Pancreas (tissue), 10 donors: Measurements from ENCODE around the gene FAM170B. TPM values are rescaled to one million over a fixed set of nuclear protein-coding genes. Genes with fewer than 3 reads are reported as not detected.

Experiments
- ATAC-seq, 4 donors: fragments of 200-7000 bp; cut with Tn5 transposase; one replicate each; pipeline versions ENCODE4 v1.8.0 to v1.9.1; 2020; ENCODE audit warnings: mild to moderate bottlenecking in 4 of 4, moderate library complexity in 4 of 4
- DNase-seq, 6 donors: peaks; one replicate each; pipeline ENCODE4 v3.0.0-alpha.2; 2020
- FAIRE-seq: peaks from 2 replicates; lab custom pipeline; 2012; peaks lifted over from hg19 to GRCh38; lab: Jason Lieb, UNC
- H3K27ac ChIP-seq, 4 donors: fragments of 200-600 bp; sonication (generic); 1 replicate in 3 of 4; 2 replicates in 1 of 4; pipeline versions ENCODE4 v1.5.0 to v1.8.0; 2020
- H3K27me3 ChIP-seq, 4 donors: fragments of 200-600 bp; one replicate each; pipeline ENCODE4 v1.8.0; 2021
- H3K36me3 ChIP-seq, 3 donors: fragments of 200-600 bp; sonication (generic) in 1 of 3; one replicate each; pipeline versions ENCODE4 v1.5.0 to v1.8.0; 2020 to 2021
- H3K4me1 ChIP-seq, 3 donors: fragments of 200-600 bp; one replicate each; pipeline ENCODE4 v1.8.0; 2021
- H3K4me3 ChIP-seq, 4 donors: fragments of 200-600 bp; sonication (generic) in 2 of 4; one replicate each; pipeline versions ENCODE4 v1.5.0 to v1.8.0; 2020 to 2021
- H3K9me3 ChIP-seq, 4 donors: fragments of 200-600 bp; one replicate each; pipeline ENCODE4 v1.8.0; 2021
- CTCF ChIP-seq, 4 donors: fragments of 200-600 bp; sonication (generic) in 3 of 4; IDR thresholded peaks; one replicate each; pipeline versions ENCODE4 v1.5.0 to v1.8.0; 2021; ENCODE audit warnings: antibody characterized with exemption in 4 of 4
- WGBS, 2 donors: extraction: QIAGEN DNeasy Blood & Tissue Kit; methylation state at CpG; one replicate each; pipeline ENCODE4 v1.1.7; 2013; 5-methylcytosine and 5-hydroxymethylcytosine counted together
- intact Hi-C, 3 donors: fragments of 100-400 bp; cut with DNase I; formaldehyde crosslinking; loops; one replicate each; pipeline versions ENCODE4 v1.11.1 to v1.14.2; 2022
- polyA plus RNA-seq, 2 donors: library from polyadenylated mRNA; stranded (reverse); fragments of 200-250 nt; gene quantifications; one replicate each; pipeline ENCODE4 v1.2.3, GENCODE V29; 2013
- total RNA-seq, 6 donors: library from RNA; stranded (reverse); fragmentation: NEBNext Ultra II Directional in 4 of 6; extraction: Animal tissue kit (Norgen Biotek cat#: 25700) in 4 of 6; gene quantifications; one replicate each; pipeline versions ENCODE4 v1.2.1 to v1.2.4, GENCODE V29; 2021 to 2023
- donor health status: healthy with polysubstance abuse.
- donor health status: DM: no; HTN: no; CAD: no; lungs with moderate emphysema.
- donor health status: DM: no; HTN: no; CAD: no.
- donor health status: control.
- donor health status: control.
- donor health status: Bipolar disorder and iron deficiency.
- donor health status: DM: yes; HTN: yes; CAD: no.
- donor health status: DM: no; HTN: no; CAD: no.
- donor health status: DM: no; HTN: no; CAD: no.
- donor health status: DM: yes; HTN: yes; CAD: no.

Gene FAM170B
- total and polyA plus RNA-seq, 8 donors: not detected

DNA sequence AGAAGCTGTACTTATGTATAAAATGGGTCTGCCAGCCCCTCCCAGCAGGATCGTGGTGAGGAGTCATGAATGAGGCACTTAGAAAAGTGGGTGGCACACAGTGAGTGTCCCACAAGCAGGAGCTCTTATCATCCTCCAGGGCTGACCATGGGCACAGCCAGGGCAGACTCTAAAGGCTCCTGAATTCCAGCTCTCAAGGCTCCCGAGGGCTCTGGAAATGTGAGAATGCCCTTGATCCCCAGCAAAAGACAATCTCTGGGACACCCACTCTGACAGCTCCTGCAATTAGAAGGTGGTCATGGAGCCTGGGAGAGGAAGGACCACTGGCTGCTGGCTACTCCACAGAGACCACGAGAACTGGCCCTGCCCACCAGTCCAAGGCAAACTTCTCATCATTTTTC, 20.1 kb downstream of the FAM170B start:
- Histone ChIP-seq H3K4me3 (no peak overlapping the region), H3K9me3 (no peaks in the 10 kb centered on the region), H3K36me3 (no peaks in the 10 kb centered on the region), H3K27ac (no peak overlapping the region), H3K4me1 (no peaks in the 10 kb centered on the region), H3K27me3 (no peaks in the 10 kb centered on the region)
- no peak for ATAC-seq
- FAIRE-seq: no peak
- 60 to 61% methylated on average over 3 of the region's 3 CpGs for WGBS, 2 donors
- intact Hi-C loops: no loop called here
- no peak for DNase-seq
- no peak for TF ChIP-seq CTCF (IDR thresholded peaks at IDR 0.05)

GRCh38 chr10:49112851-49113250, 21.0 kb downstream of the FAM170B start:
- ATAC-seq (no peak), DNase-seq (no peak), FAIRE-seq (no peak)
- Histone ChIP-seq H3K4me3 (no peak overlapping the region), H3K27ac (no peak overlapping the region), H3K27me3 (no peaks in the 10 kb centered on the region), H3K36me3 (no peaks in the 10 kb centered on the region), H3K4me1 (no peaks in the 10 kb centered on the region), H3K9me3 (no peaks in the 10 kb centered on the region)
- intact Hi-C loops: no loop called here
- WGBS, 2 donors: 39 to 51% methylated on average over 3 of the region's 3 CpGs
- no peak for TF ChIP-seq CTCF (IDR thresholded peaks at IDR 0.05)

DNA sequence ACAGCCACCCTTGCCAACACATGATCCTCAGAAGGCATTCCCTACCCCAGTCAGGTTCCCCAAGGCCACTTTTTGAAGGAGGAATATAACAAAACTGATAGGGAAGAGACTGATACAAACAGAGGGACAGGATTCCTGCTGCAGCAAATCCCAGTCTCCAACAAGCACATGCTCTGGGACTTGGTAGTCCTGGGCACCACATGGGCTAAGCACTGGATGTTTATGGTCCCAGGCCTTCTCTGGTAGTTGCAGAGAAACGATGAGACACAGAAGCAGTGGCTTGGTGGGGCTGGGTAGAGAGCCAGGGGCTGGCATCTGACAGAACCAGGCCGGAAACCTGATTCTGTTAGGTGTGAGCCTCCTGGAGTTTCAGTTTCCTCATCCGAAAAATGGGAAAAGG, 21.7 kb downstream of the FAM170B start:
- TF ChIP-seq CTCF (IDR thresholded peaks at IDR 0.05): no peak
- DNase-seq: no peak
- no peak overlapping the region for H3K4me3 ChIP-seq
- H3K4me1 ChIP-seq: no peaks in the 10 kb centered on the region
- intact Hi-C loops: no loop called here
- H3K27me3 ChIP-seq: no peaks in the 10 kb centered on the region
- H3K36me3 ChIP-seq: no peaks in the 10 kb centered on the region
- H3K9me3 ChIP-seq: no peaks in the 10 kb centered on the region
- 60 to 66% methylated on average over 3 of the region's 3 CpGs for WGBS, 2 donors
- no peak overlapping the region for H3K27ac ChIP-seq
- FAIRE-seq: no peak
- no peak for ATAC-seq

- DNase-seq (no peak), ATAC-seq (no peak), FAIRE-seq (no peak)
- Histone ChIP-seq H3K27ac (no peak overlapping the region), H3K4me3 (no peak overlapping the region), H3K36me3 (no peaks in the 10 kb centered on the region), H3K27me3 (no peaks in the 10 kb centered on the region), H3K9me3 (no peaks in the 10 kb centered on the region), H3K4me1 (no peaks in the 10 kb centered on the region)
- intact Hi-C loops: no loop called here
- no peak for TF ChIP-seq CTCF (IDR thresholded peaks at IDR 0.05)
- 61 to 71% methylated on average over 7 to 8 of the region's 8 CpGs for WGBS, 2 donors
Observed at GRCh38 chr10:49111320-49111698, 22.5 kb downstream of the FAM170B start.

GRCh38 chr10:49110684-49111319, 23.0 kb downstream of the FAM170B start:
- intact Hi-C loops: no loop called here
- H3K36me3 ChIP-seq: no peaks in the 10 kb centered on the region
- H3K9me3 ChIP-seq: no peaks in the 10 kb centered on the region
- ATAC-seq: no peak
- no peaks in the 10 kb centered on the region for H3K27me3 ChIP-seq
- no peak overlapping the region for H3K27ac ChIP-seq
- no peak for FAIRE-seq
- no peak for TF ChIP-seq CTCF (IDR thresholded peaks at IDR 0.05)
- H3K4me1 ChIP-seq: peaks cover 0 to 3% (median 0%) of the 10 kb centered on the region in 3 donors
- WGBS, 2 donors: 89 to 95% methylated on average over 4 of the region's 4 CpGs
- DNase-seq: no peak
- no peak overlapping the region for H3K4me3 ChIP-seq
